Suppressor macrophage treated with lipopolysaccharide for 4 hours (primary cell): ENCODE results near the gene DRG1.
"Not testable (repeated sequence)": the region's sequence is repeated elsewhere in the genome, so short reads cannot be mapped to it uniquely, and the experiment has no call there.

Experiments used
- DNase-seq: peaks from one replicate; pipeline ENCODE4 v3.0.0-alpha.2; 2020

DRG1 gene

GRCh38 chr22:31443516-31443915, 44.1 kb downstream of the DRG1 start:
- no peak for DNase-seq

DNA sequence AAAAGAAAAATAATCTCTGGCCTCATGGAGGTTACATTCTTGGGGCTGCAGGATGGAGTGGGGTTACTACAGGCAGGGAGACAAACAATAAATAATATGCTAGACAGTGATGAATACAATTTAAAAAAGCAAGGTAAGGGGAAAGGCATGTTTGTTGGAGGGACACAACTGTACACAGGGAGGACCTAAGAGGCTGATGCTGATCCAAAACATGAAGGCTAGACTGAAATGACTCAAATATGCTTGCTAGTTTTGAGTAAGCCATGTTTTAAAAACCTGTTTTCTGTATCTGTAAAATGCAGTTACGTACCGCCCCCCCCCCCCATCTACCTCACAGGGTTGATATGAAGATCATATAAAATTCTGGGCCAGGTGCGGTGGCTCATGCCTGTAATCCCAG, 46.2 kb downstream of the DRG1 start:
- DNase-seq, result no peak

GRCh38 chr22:31446208-31446607, 46.8 kb downstream of the DRG1 start:
- no peak for DNase-seq

DNA sequence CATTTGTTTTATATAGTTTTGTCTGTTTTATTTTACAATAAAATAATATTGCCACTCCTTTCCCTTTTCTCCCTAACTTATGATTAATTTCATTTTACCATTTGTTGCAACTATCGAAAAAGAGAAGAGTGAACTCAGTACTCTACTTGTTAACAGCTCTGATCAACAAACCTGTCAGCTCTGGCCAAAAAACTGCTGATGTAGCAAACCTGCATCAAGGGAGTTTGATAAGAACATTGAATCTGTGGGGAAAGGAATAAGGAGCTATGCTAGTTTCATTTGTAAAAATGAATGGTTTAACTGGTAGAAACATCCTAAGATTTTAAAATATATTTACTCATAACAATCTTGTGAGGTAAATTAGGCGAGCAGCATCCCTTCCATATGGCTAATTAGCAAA, 47.4 kb downstream of the DRG1 start:
- DNase-seq, result no peak

GRCh38 chr22:31447337-31447736, 47.9 kb downstream of the DRG1 start:
- DNase-seq, result no peak

GRCh38 chr22:31448382-31448781, 49.0 kb downstream of the DRG1 start:
- no peak for DNase-seq

- DNase-seq, result no peak
Measured at GRCh38 chr22:31449506-31449905, 50.1 kb downstream of the DRG1 start.

GRCh38 chr22:31451709-31452571, 52.5 kb downstream of the DRG1 start:
- peak; percentile 25 for DNase-seq

GRCh38 chr22:31461699-31462098, 62.3 kb downstream of the DRG1 start:
- no peak for DNase-seq

GRCh38 chr22:31465307-31465706, 65.9 kb downstream of the DRG1 start:
- DNase-seq, result no peak

GRCh38 chr22:31474743-31475142, 75.3 kb downstream of the DRG1 start:
- no peak for DNase-seq

GRCh38 chr22:31475800-31476199, 76.4 kb downstream of the DRG1 start:
- no peak for DNase-seq

DNA sequence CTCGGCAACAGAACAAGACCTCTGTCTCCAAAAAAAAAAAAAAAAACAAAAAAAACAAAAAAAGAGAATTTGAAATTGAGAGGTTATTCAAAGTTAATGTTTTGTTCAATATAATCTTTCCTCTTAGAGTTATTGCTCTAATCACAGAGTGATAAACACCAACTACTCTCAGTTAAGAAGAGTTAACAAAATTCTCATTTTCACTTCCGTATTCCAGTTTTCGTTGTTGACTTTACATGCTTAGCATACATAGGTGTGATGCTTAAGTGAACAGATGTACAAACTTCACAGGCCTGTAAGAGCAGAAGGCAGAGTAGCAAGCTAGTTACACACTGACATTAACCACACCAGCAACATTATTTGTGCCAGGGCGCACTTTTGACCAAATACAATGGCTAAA, 77.9 kb downstream of the DRG1 start:
- DNase-seq, result no peak

- DNase-seq, result no peak
Measured at GRCh38 chr22:31481129-31481528, 81.7 kb downstream of the DRG1 start.

DNA sequence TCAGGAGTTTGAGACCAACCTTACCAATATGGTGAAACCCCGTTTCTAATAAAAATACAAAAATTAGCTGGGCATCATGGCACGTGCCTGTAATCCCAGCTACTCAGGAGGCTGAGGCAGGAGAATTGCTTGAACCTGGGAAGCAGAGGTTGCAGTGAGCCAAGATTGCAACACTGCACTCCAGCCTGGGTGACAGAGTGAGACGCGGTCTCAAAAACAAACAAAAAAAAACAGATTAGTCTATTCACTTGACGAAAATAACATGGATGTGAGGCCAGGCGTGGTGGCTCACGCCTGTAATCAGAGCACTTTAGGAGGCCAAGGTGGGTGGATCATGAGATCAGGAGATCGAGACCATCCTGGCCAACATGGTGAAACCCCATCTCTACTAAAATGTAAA, 83.1 kb downstream of the DRG1 start:
- DNase-seq, result not testable (repeated sequence)
